Measurements from ENCODE around the gene TRIM46.

GRCh38 chr1:155176544-155177071 lies 3.0 kb downstream of the TRIM46 start:
- TF ChIP-seq TEAD4 (IDR thresholded peaks at IDR 0.05; ENCODE audit: low read length): no peak
- no peak for TF ChIP-seq TEAD4 (CRISPR knock-in tag; IDR thresholded peaks at IDR 0.05; ENCODE audit: borderline replicate concordance)
- TF ChIP-seq ELK1 (CRISPR knock-in tag; IDR thresholded peaks at IDR 0.05): no peak
- TF ChIP-seq NR2C2 (CRISPR knock-in tag; IDR thresholded peaks at IDR 0.05): no peak
- TF ChIP-seq NR2C2 (tag; IDR thresholded peaks at IDR 0.05): no peak
- TF ChIP-seq MXI1 (IDR thresholded peaks at IDR 0.05; ENCODE audit: low read depth, low read length): no peak
